Panc1 (cell line): ENCODE measurements around the gene TMEM39A. TPM values are rescaled to one million over a fixed set of nuclear protein-coding genes. Genes with fewer than 3 reads are reported as not detected.

Source experiments
- ATAC-seq: fragments of 200-7000 bp; cut with Tn5 transposase; 2 replicates; pipeline ENCODE4 v1.9.1; 2020; ENCODE audit warnings: mild to moderate bottlenecking, moderate library complexity
- BruUV-seq: library from RNA; stranded (reverse); fragments of 400-500 nt; replicated peaks from 2 replicates; lab custom pipeline; 2021; lab: Mats Ljungman, UMichigan
- CTCF ChIA-PET: fragments of 300-600 bp; sonication (Branson Sonifier 250); formaldehyde crosslinking; loops from one replicate; lab custom pipeline; 2022; ENCODE audit warnings: antibody characterized with exemption; lab: Charles Lee
- POLR2A ChIA-PET: fragments of 300-600 bp; sonication (Branson Sonifier 250); formaldehyde crosslinking; loops from one replicate; lab custom pipeline; 2022; ENCODE audit warnings: antibody characterized with exemption; lab: Charles Lee
- DNase-seq: peaks from one replicate; pipeline ENCODE4 v3.0.0-alpha.2; 2010; ENCODE audit warnings: low read depth, low spot score
- H3K27ac ChIP-seq: 2 replicates; pipeline ENCODE4 v1.5.1; 2011; ENCODE audit warnings: mild to moderate bottlenecking, low read length, inconsistent platforms
- H3K27me3 ChIP-seq: fragments of 200-500 bp; sonication (Bioruptor generic); 2 replicates; pipeline ENCODE4 v1.6.0; 2014; ENCODE audit warnings: low read length, inconsistent platforms; ENCODE audit not compliant: control insufficient read depth, insufficient read depth
- H3K36me3 ChIP-seq: fragments of 200-500 bp; sonication (Bioruptor generic); 2 replicates; pipeline ENCODE4 v1.5.1; 2014; ENCODE audit warnings: inconsistent platforms, mild to moderate bottlenecking, low read length, moderate library complexity; ENCODE audit not compliant: control insufficient read depth, insufficient read depth
- H3K4me1 ChIP-seq: 2 replicates; pipeline ENCODE4 v1.5.1; 2011; ENCODE audit warnings: inconsistent platforms, mild to moderate bottlenecking, low read length, moderate library complexity; ENCODE audit not compliant: control insufficient read depth, insufficient read depth
- H3K4me3 ChIP-seq, 2 experiments: 2 replicates each; pipeline ENCODE4 v1.5.1; 2011 to 2012; ENCODE audit warnings: low read depth in 2 of 2, low read length in 2 of 2, mild to moderate bottlenecking in 2 of 2, inconsistent platforms in 1 of 2, moderate library complexity in 1 of 2
- H3K9me3 ChIP-seq: fragments of 200-500 bp; sonication (Bioruptor generic); 2 replicates; pipeline ENCODE4 v1.5.1; 2014; ENCODE audit warnings: low read depth, mild to moderate bottlenecking, inconsistent platforms, low read length, moderate library complexity; ENCODE audit not compliant: control insufficient read depth, insufficient read depth
- POLR2AphosphoS5 ChIP-seq: IDR thresholded peaks from 2 replicates; pipeline ENCODE4 v1.6.1; 2012; ENCODE audit warnings: mild to moderate bottlenecking, low read depth, low read length, moderate library complexity
- SIN3A ChIP-seq: IDR thresholded peaks from 2 replicates; pipeline ENCODE4 v1.6.1; 2012; ENCODE audit warnings: low read depth, mild to moderate bottlenecking, low read length, moderate library complexity, borderline replicate concordance; ENCODE audit not compliant: insufficient read depth
- TCF7L2 ChIP-seq: IDR thresholded peaks from 2 replicates; pipeline ENCODE4 v1.6.1; 2011; ENCODE audit warnings: mild to moderate bottlenecking, low read depth, low read length, inconsistent platforms
- in situ Hi-C: cut with HindIII; loops from 2 replicates; pipeline ENCODE4 v1.10.0; 2016; ENCODE audit warnings: low sequenced_read_pairs, low pct_unique_long_range_greater_than_20kb
- intact Hi-C: fragments of 100-400 bp; cut with micrococcal nuclease; formaldehyde crosslinking; loops from one replicate; pipeline ENCODE4 v1.10.0; 2022; ENCODE audit not compliant: unreplicated experiment
- total RNA-seq: library from RNA; stranded (reverse); gene quantifications from one replicate; pipeline ENCODE4 v1.2.1, GENCODE V29; 2021; ENCODE audit not compliant: unreplicated experiment
- TF ChIP-seq, protein P1 (sequence below): fragments of 450-650 bp; IDR thresholded peaks from 2 replicates; pipeline ENCODE4 v1.5.1; 2017; ENCODE audit warnings: mild to moderate bottlenecking
- TF ChIP-seq, protein P2 (sequence below), 2 experiments: IDR thresholded peaks; 2 replicates each; pipeline ENCODE4 v1.6.1; 2011 to 2012; ENCODE audit warnings: low read depth in 2 of 2, control low read depth in 1 of 2, low read length in 1 of 2, mild to moderate bottlenecking in 1 of 2, moderate library complexity in 1 of 2; ENCODE audit not compliant: insufficient read depth in 1 of 2

TMEM39A gene
- total RNA-seq, 1 experiment from 2014 or later: 47.8 TPM

DNA sequence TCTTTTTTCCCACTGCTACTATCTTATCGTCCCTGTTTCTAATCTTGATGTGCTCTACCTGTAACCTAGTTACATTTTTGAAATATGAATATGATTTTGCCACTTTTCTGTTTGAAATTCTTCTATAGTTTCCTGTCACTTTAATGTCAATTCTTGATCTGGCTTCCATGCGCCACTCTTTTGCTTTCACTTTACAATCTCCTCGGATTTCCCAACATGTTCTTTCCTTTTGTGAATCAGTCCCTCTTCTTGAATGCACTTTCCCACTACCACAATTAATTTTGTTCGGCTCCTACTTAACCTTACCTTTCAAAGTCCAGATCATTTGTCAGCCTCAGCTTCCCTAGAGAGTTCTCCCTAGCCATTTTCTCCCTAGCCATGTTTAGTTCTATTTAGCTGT, 43.2 kb upstream of the TMEM39A start:
- ChIA-PET CTCF (no interaction called here), POLR2A (no interaction called here)
- no peak for TF ChIP-seq TCF7L2
- TF ChIP-seq, protein P1, sequence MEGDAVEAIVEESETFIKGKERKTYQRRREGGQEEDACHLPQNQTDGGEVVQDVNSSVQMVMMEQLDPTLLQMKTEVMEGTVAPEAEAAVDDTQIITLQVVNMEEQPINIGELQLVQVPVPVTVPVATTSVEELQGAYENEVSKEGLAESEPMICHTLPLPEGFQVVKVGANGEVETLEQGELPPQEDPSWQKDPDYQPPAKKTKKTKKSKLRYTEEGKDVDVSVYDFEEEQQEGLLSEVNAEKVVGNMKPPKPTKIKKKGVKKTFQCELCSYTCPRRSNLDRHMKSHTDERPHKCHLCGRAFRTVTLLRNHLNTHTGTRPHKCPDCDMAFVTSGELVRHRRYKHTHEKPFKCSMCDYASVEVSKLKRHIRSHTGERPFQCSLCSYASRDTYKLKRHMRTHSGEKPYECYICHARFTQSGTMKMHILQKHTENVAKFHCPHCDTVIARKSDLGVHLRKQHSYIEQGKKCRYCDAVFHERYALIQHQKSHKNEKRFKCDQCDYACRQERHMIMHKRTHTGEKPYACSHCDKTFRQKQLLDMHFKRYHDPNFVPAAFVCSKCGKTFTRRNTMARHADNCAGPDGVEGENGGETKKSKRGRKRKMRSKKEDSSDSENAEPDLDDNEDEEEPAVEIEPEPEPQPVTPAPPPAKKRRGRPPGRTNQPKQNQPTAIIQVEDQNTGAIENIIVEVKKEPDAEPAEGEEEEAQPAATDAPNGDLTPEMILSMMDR: no peak
- TF ChIP-seq, protein P2, sequence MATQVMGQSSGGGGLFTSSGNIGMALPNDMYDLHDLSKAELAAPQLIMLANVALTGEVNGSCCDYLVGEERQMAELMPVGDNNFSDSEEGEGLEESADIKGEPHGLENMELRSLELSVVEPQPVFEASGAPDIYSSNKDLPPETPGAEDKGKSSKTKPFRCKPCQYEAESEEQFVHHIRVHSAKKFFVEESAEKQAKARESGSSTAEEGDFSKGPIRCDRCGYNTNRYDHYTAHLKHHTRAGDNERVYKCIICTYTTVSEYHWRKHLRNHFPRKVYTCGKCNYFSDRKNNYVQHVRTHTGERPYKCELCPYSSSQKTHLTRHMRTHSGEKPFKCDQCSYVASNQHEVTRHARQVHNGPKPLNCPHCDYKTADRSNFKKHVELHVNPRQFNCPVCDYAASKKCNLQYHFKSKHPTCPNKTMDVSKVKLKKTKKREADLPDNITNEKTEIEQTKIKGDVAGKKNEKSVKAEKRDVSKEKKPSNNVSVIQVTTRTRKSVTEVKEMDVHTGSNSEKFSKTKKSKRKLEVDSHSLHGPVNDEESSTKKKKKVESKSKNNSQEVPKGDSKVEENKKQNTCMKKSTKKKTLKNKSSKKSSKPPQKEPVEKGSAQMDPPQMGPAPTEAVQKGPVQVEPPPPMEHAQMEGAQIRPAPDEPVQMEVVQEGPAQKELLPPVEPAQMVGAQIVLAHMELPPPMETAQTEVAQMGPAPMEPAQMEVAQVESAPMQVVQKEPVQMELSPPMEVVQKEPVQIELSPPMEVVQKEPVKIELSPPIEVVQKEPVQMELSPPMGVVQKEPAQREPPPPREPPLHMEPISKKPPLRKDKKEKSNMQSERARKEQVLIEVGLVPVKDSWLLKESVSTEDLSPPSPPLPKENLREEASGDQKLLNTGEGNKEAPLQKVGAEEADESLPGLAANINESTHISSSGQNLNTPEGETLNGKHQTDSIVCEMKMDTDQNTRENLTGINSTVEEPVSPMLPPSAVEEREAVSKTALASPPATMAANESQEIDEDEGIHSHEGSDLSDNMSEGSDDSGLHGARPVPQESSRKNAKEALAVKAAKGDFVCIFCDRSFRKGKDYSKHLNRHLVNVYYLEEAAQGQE (IDR thresholded peaks at IDR 0.05; ENCODE audit: insufficient read depth in 1 of 2, low read depth in 2 of 2, low read length in 1 of 2): no peak
- no peak for TF ChIP-seq SIN3A
- TF ChIP-seq POLR2AphosphoS5: no peak
- no peaks in the 10 kb centered on the region for H3K9me3 ChIP-seq
- no TSS peak for BruUV-seq
- no peaks in the 10 kb centered on the region; the same call in 1 of the 2 replicates for H3K4me1 ChIP-seq
- no peaks in the 10 kb centered on the region for H3K27me3 ChIP-seq
- peaks cover 22% of the 10 kb centered on the region for H3K36me3 ChIP-seq
- in situ Hi-C loops (no loop called here), intact Hi-C loops (no loop called here)
- DNase-seq: no peak
- no peak overlapping the region for H3K4me3 ChIP-seq
- no peak overlapping the region for H3K27ac ChIP-seq
- no peak for ATAC-seq

DNA sequence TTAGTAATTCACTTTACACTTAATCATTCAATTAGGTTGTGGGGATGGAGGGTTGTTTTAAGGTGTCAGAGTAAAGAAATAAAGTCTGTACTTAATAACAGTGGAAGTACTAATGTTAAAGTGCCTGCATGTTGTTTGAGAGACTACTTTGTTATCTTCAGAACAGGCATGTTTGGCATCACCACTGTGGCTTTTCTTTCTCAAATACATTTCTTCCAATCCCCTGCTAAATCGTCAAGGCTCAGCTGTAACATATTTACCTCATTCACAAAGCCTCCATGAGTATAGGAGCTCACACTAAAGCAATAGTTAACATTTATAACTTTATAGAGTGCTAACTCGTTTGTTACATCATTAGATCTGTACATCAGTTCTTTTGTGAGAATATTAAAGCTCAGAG, 37.5 kb upstream of the TMEM39A start:
- ATAC-seq: no peak
- BruUV-seq: no TSS peak
- Histone ChIP-seq H3K27ac (peak overlapping the region; percentile 97; the same call in 1 of the 2 replicates), H3K36me3 (peaks cover 3% of the 10 kb centered on the region; the same call in 1 of the 2 replicates), H3K9me3 (no peaks in the 10 kb centered on the region), H3K27me3 (no peaks in the 10 kb centered on the region), H3K4me3 (peak overlapping the region in 1 of 2 experiments; percentile 80; a peak in 2 of 4 replicates), H3K4me1 (peaks cover 15% of the 10 kb centered on the region)
- DNase-seq: no peak
- POLR2A ChIA-PET: no interaction called here
- in situ Hi-C loops (no loop called here), intact Hi-C loops (no loop called here)
- no peak for TF ChIP-seq POLR2AphosphoS5
- TF ChIP-seq, protein P1: no peak
- TF ChIP-seq, protein P2 (IDR thresholded peaks at IDR 0.05; ENCODE audit: insufficient read depth in 1 of 2, low read depth in 2 of 2, low read length in 1 of 2): no peak
- no peak for TF ChIP-seq TCF7L2
- no peak for TF ChIP-seq SIN3A
- CTCF ChIA-PET: no interaction called here
